ENCODE data around the gene ERC2.

DNA sequence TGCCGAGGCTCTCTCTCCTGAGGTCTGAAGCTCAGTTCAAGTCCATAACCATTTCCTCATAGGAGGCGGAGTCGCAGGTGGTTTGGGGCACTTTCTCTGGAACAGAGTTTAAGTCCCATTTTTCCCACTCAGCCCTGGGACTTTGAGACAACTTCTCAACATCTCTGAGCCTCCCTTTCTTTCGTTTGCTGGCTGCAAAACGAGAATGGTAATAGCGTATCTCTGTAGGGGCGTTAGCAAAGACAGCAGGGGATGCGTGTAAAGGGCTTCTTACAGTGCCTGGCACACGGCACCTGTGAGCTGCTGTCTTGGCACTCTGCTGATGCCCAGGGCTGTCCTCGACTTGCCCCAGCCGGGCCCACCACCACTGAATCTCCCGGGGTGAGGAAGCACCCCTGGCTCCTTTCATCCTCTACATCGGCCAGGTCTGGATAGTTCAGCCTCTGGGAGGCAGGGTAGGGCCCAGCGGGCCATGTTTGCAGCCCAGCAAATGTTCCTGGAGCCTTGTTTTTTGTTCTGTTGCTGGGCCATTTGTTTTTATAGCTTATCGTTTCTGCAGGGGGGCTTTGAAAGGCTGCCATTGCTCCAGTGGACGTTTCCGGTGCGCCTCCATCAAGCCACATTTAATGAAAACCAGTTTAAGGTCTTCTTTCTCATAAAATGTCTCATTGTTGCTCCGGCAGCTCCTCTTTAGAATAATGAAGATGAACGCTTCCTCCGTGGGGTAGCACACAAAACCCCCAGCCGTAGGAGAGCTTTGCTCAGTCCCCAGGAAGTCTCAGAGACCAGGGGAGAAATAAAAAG, 921.2 kb downstream of the ERC2 start:
- TF ChIP-seq, protein P1, sequence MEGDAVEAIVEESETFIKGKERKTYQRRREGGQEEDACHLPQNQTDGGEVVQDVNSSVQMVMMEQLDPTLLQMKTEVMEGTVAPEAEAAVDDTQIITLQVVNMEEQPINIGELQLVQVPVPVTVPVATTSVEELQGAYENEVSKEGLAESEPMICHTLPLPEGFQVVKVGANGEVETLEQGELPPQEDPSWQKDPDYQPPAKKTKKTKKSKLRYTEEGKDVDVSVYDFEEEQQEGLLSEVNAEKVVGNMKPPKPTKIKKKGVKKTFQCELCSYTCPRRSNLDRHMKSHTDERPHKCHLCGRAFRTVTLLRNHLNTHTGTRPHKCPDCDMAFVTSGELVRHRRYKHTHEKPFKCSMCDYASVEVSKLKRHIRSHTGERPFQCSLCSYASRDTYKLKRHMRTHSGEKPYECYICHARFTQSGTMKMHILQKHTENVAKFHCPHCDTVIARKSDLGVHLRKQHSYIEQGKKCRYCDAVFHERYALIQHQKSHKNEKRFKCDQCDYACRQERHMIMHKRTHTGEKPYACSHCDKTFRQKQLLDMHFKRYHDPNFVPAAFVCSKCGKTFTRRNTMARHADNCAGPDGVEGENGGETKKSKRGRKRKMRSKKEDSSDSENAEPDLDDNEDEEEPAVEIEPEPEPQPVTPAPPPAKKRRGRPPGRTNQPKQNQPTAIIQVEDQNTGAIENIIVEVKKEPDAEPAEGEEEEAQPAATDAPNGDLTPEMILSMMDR (IDR thresholded peaks at IDR 0.05) = no peak
- no peak for TF ChIP-seq POLR2AphosphoS5 (IDR thresholded peaks at IDR 0.05)
- TF ChIP-seq POLR2A (IDR thresholded peaks at IDR 0.05) = no peak
